ENCODE measurements around the gene STX3. TPM values are rescaled to one million over a fixed set of nuclear protein-coding genes. Genes with fewer than 3 reads are reported as not detected.

STX3 gene
- total RNA-seq, 2 donors from 2014 or later = 20.8 to 58.5 TPM

- Histone ChIP-seq H3K4me3 (no peak overlapping the region), H3K27me3 (replicated peaks; ENCODE audit: insufficient read depth) (no peaks in the 10 kb centered on the region), H3K27ac (no peak overlapping the region), H3K9me3 (no peaks in the 10 kb centered on the region), H3K36me3 (no peaks in the 10 kb centered on the region), H3K4me1 (replicated peaks) (no peaks in the 10 kb centered on the region)
- WGBS = 100% methylated on average over 1 of the region's 1 CpG
- DNase-seq (ENCODE audit: low spot score) = no peak
- TF ChIP-seq POLR2AphosphoS5 (IDR thresholded peaks at IDR 0.05) (no peak), POLR2A (IDR thresholded peaks at IDR 0.05) (no peak)
- TF ChIP-seq, protein P1, sequence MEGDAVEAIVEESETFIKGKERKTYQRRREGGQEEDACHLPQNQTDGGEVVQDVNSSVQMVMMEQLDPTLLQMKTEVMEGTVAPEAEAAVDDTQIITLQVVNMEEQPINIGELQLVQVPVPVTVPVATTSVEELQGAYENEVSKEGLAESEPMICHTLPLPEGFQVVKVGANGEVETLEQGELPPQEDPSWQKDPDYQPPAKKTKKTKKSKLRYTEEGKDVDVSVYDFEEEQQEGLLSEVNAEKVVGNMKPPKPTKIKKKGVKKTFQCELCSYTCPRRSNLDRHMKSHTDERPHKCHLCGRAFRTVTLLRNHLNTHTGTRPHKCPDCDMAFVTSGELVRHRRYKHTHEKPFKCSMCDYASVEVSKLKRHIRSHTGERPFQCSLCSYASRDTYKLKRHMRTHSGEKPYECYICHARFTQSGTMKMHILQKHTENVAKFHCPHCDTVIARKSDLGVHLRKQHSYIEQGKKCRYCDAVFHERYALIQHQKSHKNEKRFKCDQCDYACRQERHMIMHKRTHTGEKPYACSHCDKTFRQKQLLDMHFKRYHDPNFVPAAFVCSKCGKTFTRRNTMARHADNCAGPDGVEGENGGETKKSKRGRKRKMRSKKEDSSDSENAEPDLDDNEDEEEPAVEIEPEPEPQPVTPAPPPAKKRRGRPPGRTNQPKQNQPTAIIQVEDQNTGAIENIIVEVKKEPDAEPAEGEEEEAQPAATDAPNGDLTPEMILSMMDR (IDR thresholded peaks at IDR 0.05) = no peak
- intact Hi-C loops (cut with DNase I) = no loop called here
Observed at GRCh38 chr11:59727426-59727825, 27.8 kb upstream of the STX3 start.

- 73% methylated on average over 3 of the region's 3 CpGs for WGBS
- TF ChIP-seq, protein P1 (IDR thresholded peaks at IDR 0.05) = no peak
- no peak for DNase-seq (ENCODE audit: low spot score)
Observed at GRCh38 chr11:59728154-59728553, 27.0 kb upstream of the STX3 start.

DNA sequence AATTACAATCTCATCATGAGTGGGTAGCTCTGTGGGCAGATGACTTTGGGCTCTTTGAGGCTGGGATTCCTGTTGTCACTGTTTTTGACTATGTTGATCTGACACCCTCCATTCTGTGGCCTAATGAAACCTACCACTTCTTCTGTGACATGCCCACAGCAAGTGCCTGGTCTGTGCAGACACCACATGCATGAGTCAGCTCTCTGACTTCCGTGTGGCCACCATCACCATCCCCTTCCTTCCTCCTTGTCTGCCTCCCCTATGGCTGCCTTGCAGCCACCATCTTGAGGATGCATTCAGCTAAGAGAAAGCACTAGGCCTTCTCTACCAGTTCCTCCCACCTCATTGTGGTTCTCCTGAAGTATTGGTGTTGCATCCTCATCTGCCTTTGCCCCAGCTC, 26.3 kb upstream of the STX3 start:
- WGBS = 41% methylated on average over 1 of the region's 1 CpG
- Histone ChIP-seq H3K27ac (no peak overlapping the region), H3K27me3 (replicated peaks; ENCODE audit: insufficient read depth) (no peaks in the 10 kb centered on the region), H3K4me1 (replicated peaks) (no peaks in the 10 kb centered on the region), H3K4me3 (no peak overlapping the region), H3K36me3 (no peaks in the 10 kb centered on the region), H3K9me3 (no peaks in the 10 kb centered on the region)
- no peak for DNase-seq (ENCODE audit: low spot score)
- TF ChIP-seq, protein P1 (IDR thresholded peaks at IDR 0.05) = no peak
- no peak for TF ChIP-seq POLR2A (IDR thresholded peaks at IDR 0.05)
- TF ChIP-seq POLR2AphosphoS5 (IDR thresholded peaks at IDR 0.05) = no peak
- intact Hi-C loops (cut with DNase I) = no loop called here

More at GRCh38 chr11:59728154-59728553, 27.0 kb upstream of the STX3 start:
- Histone ChIP-seq H3K27ac (no peak overlapping the region), H3K27me3 (replicated peaks; ENCODE audit: insufficient read depth) (no peaks in the 10 kb centered on the region), H3K4me3 (no peak overlapping the region), H3K36me3 (no peaks in the 10 kb centered on the region), H3K4me1 (replicated peaks) (no peaks in the 10 kb centered on the region), H3K9me3 (no peaks in the 10 kb centered on the region)
- intact Hi-C loops (cut with DNase I) = no loop called here

GRCh38 chr11:59729834-59730233, 25.3 kb upstream of the STX3 start:
- H3K4me1 ChIP-seq (replicated peaks) = no peaks in the 10 kb centered on the region
- no peak overlapping the region for H3K27ac ChIP-seq
- H3K9me3 ChIP-seq = no peaks in the 10 kb centered on the region
- intact Hi-C loops (cut with DNase I) = no loop called here
- no peak for DNase-seq (ENCODE audit: low spot score)
- TF ChIP-seq POLR2A (IDR thresholded peaks at IDR 0.05) = no peak
- TF ChIP-seq, protein P1 (IDR thresholded peaks at IDR 0.05) = no peak
- no peak for TF ChIP-seq POLR2AphosphoS5 (IDR thresholded peaks at IDR 0.05)
- H3K36me3 ChIP-seq = no peaks in the 10 kb centered on the region
- WGBS = 74% methylated on average over 5 of the region's 5 CpGs
- no peaks in the 10 kb centered on the region for H3K27me3 ChIP-seq (replicated peaks; ENCODE audit: insufficient read depth)
- H3K4me3 ChIP-seq = no peak overlapping the region

GRCh38 chr11:59730896-59731565, 24.1 kb upstream of the STX3 start:
- TF ChIP-seq POLR2A (IDR thresholded peaks at IDR 0.05) (no peak), POLR2AphosphoS5 (IDR thresholded peaks at IDR 0.05) (no peak)
- TF ChIP-seq, protein P1 (IDR thresholded peaks at IDR 0.05) = no peak

More at GRCh38 chr11:59730896-59731565, 24.1 kb upstream of the STX3 start:
- Histone ChIP-seq H3K4me1 (replicated peaks) (no peaks in the 10 kb centered on the region), H3K4me3 (no peak overlapping the region), H3K9me3 (no peaks in the 10 kb centered on the region), H3K27me3 (replicated peaks; ENCODE audit: insufficient read depth) (no peaks in the 10 kb centered on the region), H3K27ac (no peak overlapping the region), H3K36me3 (no peaks in the 10 kb centered on the region)
- DNase-seq (ENCODE audit: low spot score) = no peak
- intact Hi-C loops (cut with DNase I) = no loop called here
- WGBS = 77% methylated on average over 2 of the region's 2 CpGs

Measured in prostate gland (tissue), 2 donors.